CD4-positive, alpha-beta T cell (primary cell): ENCODE data around the gene GRK3. TPM values are rescaled to one million over a fixed set of nuclear protein-coding genes. Genes with fewer than 3 reads are reported as not detected.
A peak's percentile ranks its signal among the peaks of the same experiment; 100 is the strongest.
"Not testable (repeated sequence)": the region's sequence is repeated elsewhere in the genome, so short reads cannot be mapped to it uniquely, and the experiment has no call there.

Experiments used
- ATAC-seq: fragments of 200-7000 bp; cut with Tn5 transposase; one replicate; pipeline ENCODE4 v1.10.0; 2022; ENCODE audit warnings: mild to moderate bottlenecking; ENCODE audit not compliant: poor library complexity
- CTCF ChIA-PET: fragments of 350-600 bp; sonication (Branson Sonifier 250); formaldehyde crosslinking; loops from one replicate; lab custom pipeline; 2021; ENCODE audit warnings: antibody characterized with exemption, inconsistent platforms; lab: Charles Lee
- POLR2A ChIA-PET: fragments of 350-600 bp; sonication (Branson Sonifier 250); formaldehyde crosslinking; loops from one replicate; lab custom pipeline; 2021; ENCODE audit warnings: antibody characterized with exemption, inconsistent platforms; lab: Charles Lee
- DNase-seq, 14 experiments: peaks; one replicate each; pipeline ENCODE4 v3.0.0-alpha.2; 2013 to 2020; ENCODE audit warnings: mixed read lengths in 2 of 14
- H3K27ac ChIP-seq, 2 donors: one replicate each; pipeline versions ENCODE4 v1.5.1 to v1.7.0; 2013; ENCODE audit warnings: low read length in 2 of 2, low read depth in 1 of 2, mild to moderate bottlenecking in 1 of 2
- H3K27me3 ChIP-seq, 2 experiments: 1 replicate in 1 of 2; 2 replicates in 1 of 2; pipeline versions ENCODE4 v1.6.1 to v1.7.0; 2013; ENCODE audit warnings: low read length in 2 of 2, control low read depth in 1 of 2, mild to moderate bottlenecking in 1 of 2, moderate library complexity in 1 of 2; ENCODE audit not compliant: insufficient read depth in 2 of 2, control insufficient read depth in 1 of 2
- H3K36me3 ChIP-seq: one replicate; pipeline ENCODE4 v1.6.1; 2013; ENCODE audit warnings: low read length, control low read depth; ENCODE audit not compliant: insufficient read depth
- H3K4me1 ChIP-seq: one replicate; pipeline ENCODE4 v1.6.1; 2013; ENCODE audit warnings: low read length, control low read depth; ENCODE audit not compliant: insufficient read depth
- H3K4me3 ChIP-seq: one replicate; pipeline ENCODE4 v1.5.1; 2013; ENCODE audit warnings: mild to moderate bottlenecking, low read length, moderate library complexity
- H3K9me3 ChIP-seq, 2 experiments: 1 replicate in 1 of 2; 2 replicates in 1 of 2; pipeline versions ENCODE4 v1.6.1 to v1.7.0; 2013; ENCODE audit warnings: low read length in 2 of 2, mild to moderate bottlenecking in 2 of 2, control low read depth in 1 of 2, moderate library complexity in 1 of 2; ENCODE audit not compliant: control insufficient read depth in 1 of 2, insufficient read depth in 1 of 2
- H3K27ac Mint-ChIP-seq: one replicate; pipeline ENCODE4 v1.8.0; 2020; ENCODE audit warnings: mixed read lengths
- H3K27me3 Mint-ChIP-seq: one replicate; pipeline ENCODE4 v1.8.0; 2021; ENCODE audit warnings: mixed read lengths
- H3K36me3 Mint-ChIP-seq: one replicate; pipeline ENCODE4 v1.8.0; 2021; ENCODE audit warnings: low read depth, mixed read lengths
- H3K4me1 Mint-ChIP-seq: one replicate; pipeline ENCODE4 v1.8.0; 2021; ENCODE audit warnings: low read depth, mixed read lengths
- H3K4me3 Mint-ChIP-seq: one replicate; pipeline ENCODE4 v1.8.0; 2020; ENCODE audit warnings: mild to moderate bottlenecking, mixed read lengths
- H3K9me3 Mint-ChIP-seq: one replicate; pipeline ENCODE4 v1.8.0; 2020; ENCODE audit warnings: mixed read lengths
- CTCF ChIP-seq: fragments of 200-600 bp; IDR thresholded peaks from one replicate; pipeline ENCODE4 v1.8.0; 2022; ENCODE audit warnings: antibody characterized with exemption, mild to moderate bottlenecking
- intact Hi-C, 2 experiments: fragments of 100-400 bp; cut with DNase I in 1 of 2; cut with micrococcal nuclease in 1 of 2; formaldehyde crosslinking; loops; one replicate each; pipeline versions ENCODE4 v1.15.1 to v1.9.0; 2023 to 2025; cut with DNase I, micrococcal nuclease
- total RNA-seq, 174 experiments: library from RNA in 2 of 174; stranded (reverse) in 2 of 174; gene quantifications; one replicate each; pipeline ENCODE4 v1.2.3 and lab custom pipeline; 2021 to 2026

Gene GRK3
- total RNA-seq, 2 experiments from 2014 or later: 1.7 to 2.0 TPM

- peaks cover 11% of the 10 kb centered on the region for H3K4me1 Mint-ChIP-seq
- Histone ChIP-seq H3K36me3 (no peaks in the 10 kb centered on the region), H3K4me3 (no peak overlapping the region), H3K4me1 (peaks cover 4% of the 10 kb centered on the region), H3K27me3 (no peaks in the 10 kb centered on the region), H3K27ac (no peak overlapping the region), H3K9me3 (peaks cover 0 to 2% of the 10 kb centered on the region in 2 experiments)
- no peak overlapping the region for H3K4me3 Mint-ChIP-seq
- TF ChIP-seq CTCF: no peak
- H3K27me3 Mint-ChIP-seq: no peaks in the 10 kb centered on the region
- intact Hi-C loops: no loop called here
- H3K36me3 Mint-ChIP-seq: no peaks in the 10 kb centered on the region
- CTCF ChIA-PET: no interaction called here
- no peak overlapping the region for H3K27ac Mint-ChIP-seq
- peaks cover 3% of the 10 kb centered on the region for H3K9me3 Mint-ChIP-seq
- DNase-seq: peak in 1 of 14 experiments; percentile 4
- ATAC-seq: no peak
- POLR2A ChIA-PET: no interaction called here
Measured at GRCh38 chr22:25598609-25599008, 34.1 kb downstream of the GRK3 start.

GRCh38 chr22:25602445-25602844 is 38.0 kb downstream of the GRK3 start:
- CTCF ChIA-PET: no interaction called here
- intact Hi-C loops: no loop called here
- no peak for ATAC-seq
- DNase-seq: no peak
- peaks cover 11% of the 10 kb centered on the region for H3K4me1 Mint-ChIP-seq
- H3K9me3 ChIP-seq: peaks cover 0 to 2% of the 10 kb centered on the region in 2 experiments
- no peaks in the 10 kb centered on the region for H3K36me3 ChIP-seq
- peaks cover under 1% of the 10 kb centered on the region for H3K9me3 Mint-ChIP-seq
- no peak overlapping the region for H3K4me3 Mint-ChIP-seq
- H3K4me1 ChIP-seq: peaks cover 4% of the 10 kb centered on the region
- H3K27ac Mint-ChIP-seq: no peak overlapping the region
- POLR2A ChIA-PET: no interaction called here
- H3K27ac ChIP-seq: no peak overlapping the region
- no peak for TF ChIP-seq CTCF
- H3K4me3 ChIP-seq: no peak overlapping the region
- H3K27me3 Mint-ChIP-seq: no peaks in the 10 kb centered on the region
- no peaks in the 10 kb centered on the region for H3K27me3 ChIP-seq
- no peaks in the 10 kb centered on the region for H3K36me3 Mint-ChIP-seq

GRCh38 chr22:25602916-25603315 is 38.4 kb downstream of the GRK3 start:
- no peak for DNase-seq
- Histone ChIP-seq H3K4me3 (no peak overlapping the region), H3K36me3 (no peaks in the 10 kb centered on the region), H3K4me1 (peaks cover 4% of the 10 kb centered on the region), H3K9me3 (peaks cover 0 to 2% of the 10 kb centered on the region in 2 experiments), H3K27me3 (no peaks in the 10 kb centered on the region), H3K27ac (no peak overlapping the region)
- intact Hi-C loops: no loop called here
- Mint-ChIP-seq H3K36me3 (no peaks in the 10 kb centered on the region), H3K4me3 (no peak overlapping the region), H3K27me3 (no peaks in the 10 kb centered on the region), H3K9me3 (no peaks in the 10 kb centered on the region), H3K27ac (no peak overlapping the region), H3K4me1 (peaks cover 9% of the 10 kb centered on the region)
- POLR2A ChIA-PET: no interaction called here
- no peak for ATAC-seq
- CTCF ChIA-PET: no interaction called here
- TF ChIP-seq CTCF: no peak

- intact Hi-C loops, H3K36me3 Mint-ChIP-seq, H3K9me3 Mint-ChIP-seq, H3K9me3 ChIP-seq, H3K4me1 Mint-ChIP-seq, H3K4me3 ChIP-seq, DNase-seq, CTCF ChIA-PET, H3K27ac Mint-ChIP-seq, H3K27ac ChIP-seq, H3K36me3 ChIP-seq, H3K27me3 Mint-ChIP-seq, ATAC-seq, H3K4me3 Mint-ChIP-seq, POLR2A ChIA-PET, H3K27me3 ChIP-seq, H3K4me1 ChIP-seq: not testable (repeated sequence)
Measured at GRCh38 chr22:25605146-25605545, 40.7 kb downstream of the GRK3 start.

- H3K4me1 ChIP-seq, H3K27me3 ChIP-seq, H3K36me3 Mint-ChIP-seq, H3K4me1 Mint-ChIP-seq, H3K9me3 ChIP-seq, H3K9me3 Mint-ChIP-seq, H3K36me3 ChIP-seq, CTCF ChIA-PET, H3K27me3 Mint-ChIP-seq, H3K4me3 ChIP-seq, ATAC-seq, intact Hi-C loops, H3K27ac ChIP-seq, H3K27ac Mint-ChIP-seq, H3K4me3 Mint-ChIP-seq, DNase-seq, POLR2A ChIA-PET: not testable (repeated sequence)
Measured at GRCh38 chr22:25605565-25605964, 41.1 kb downstream of the GRK3 start.
